ENCODE data around the gene B4GALNT3. TPM values are rescaled to one million over a fixed set of nuclear protein-coding genes. Genes with fewer than 3 reads are reported as not detected.

Gene B4GALNT3
- total and polyA plus RNA-seq, 12 donors = 14.1 to 58.7 (median 36.5) TPM

GRCh38 chr12:602700-603068, 142.9 kb downstream of the B4GALNT3 start:
- no peak for TF ChIP-seq CTCF (IDR thresholded peaks at IDR 0.05)
- Histone ChIP-seq H3K4me1 (peaks cover 10 to 39% (median 27%) of the 10 kb centered on the region in 9 donors), H3K27ac (no peak overlapping the region), H3K27me3 (no peaks in the 10 kb centered on the region), H3K36me3 (no peaks in the 10 kb centered on the region), H3K4me3 (no peak overlapping the region), H3K9me3 (no peaks in the 10 kb centered on the region)
- intact Hi-C loops (cut with DNase I) = no loop called here
- ATAC-seq (no peak), DNase-seq (no peak)

GRCh38 chr12:604956-605355, 145.2 kb downstream of the B4GALNT3 start:
- ATAC-seq = peak in 1 of 8 donors; percentile 28
- WGBS, 2 donors = 56 to 64% methylated on average over 7 of the region's 7 CpGs
- no peak for DNase-seq
- no peaks in the 10 kb centered on the region for H3K9me3 ChIP-seq
- TF ChIP-seq CTCF (IDR thresholded peaks at IDR 0.05) = no peak
- no peak overlapping the region for H3K4me3 ChIP-seq
- no peaks in the 10 kb centered on the region for H3K36me3 ChIP-seq
- intact Hi-C loops (cut with DNase I) = no loop called here
- no peaks in the 10 kb centered on the region for H3K27me3 ChIP-seq
- H3K27ac ChIP-seq = peak overlapping the region in 7 of 10 donors; percentile 2 to 78 (median 24)
- H3K4me1 ChIP-seq = peaks cover 13 to 49% (median 35%) of the 10 kb centered on the region in 9 donors

- peak overlapping the region; percentile 41 to 81 (median 71) for H3K27ac ChIP-seq
- WGBS, 2 donors = 3 to 5% methylated on average over 5 of the region's 5 CpGs
- peaks cover 13 to 70% (median 49%) of the 10 kb centered on the region in 9 donors for H3K4me1 ChIP-seq
- no peaks in the 10 kb centered on the region for H3K9me3 ChIP-seq
- no peak for TF ChIP-seq CTCF (IDR thresholded peaks at IDR 0.05)
- peak; percentile 61 to 88 (median 82) for ATAC-seq
- H3K4me3 ChIP-seq = no peak overlapping the region
- H3K27me3 ChIP-seq = no peaks in the 10 kb centered on the region
- H3K36me3 ChIP-seq = no peaks in the 10 kb centered on the region
- intact Hi-C loops (cut with DNase I) = no loop called here
- DNase-seq = peak; percentile 67 to 91
Measured at GRCh38 chr12:607541-608001, 147.8 kb downstream of the B4GALNT3 start.

GRCh38 chr12:608413-608812, 148.7 kb downstream of the B4GALNT3 start:
- H3K27me3 ChIP-seq = no peaks in the 10 kb centered on the region
- no peak for DNase-seq
- ATAC-seq = no peak
- H3K4me1 ChIP-seq = peaks cover 13 to 76% (median 49%) of the 10 kb centered on the region in 9 donors
- intact Hi-C loops (cut with DNase I) = no loop called here
- H3K9me3 ChIP-seq = no peaks in the 10 kb centered on the region
- WGBS, 2 donors = 89 to 96% methylated on average over 3 of the region's 3 CpGs
- no peaks in the 10 kb centered on the region for H3K36me3 ChIP-seq
- no peak for TF ChIP-seq CTCF (IDR thresholded peaks at IDR 0.05)
- H3K4me3 ChIP-seq = no peak overlapping the region
- H3K27ac ChIP-seq = peak overlapping the region; percentile 41 to 81 (median 71)
